NCI-H510A treated with DMSO at 0.1 percent for 48 hours (cell line): ENCODE data around the gene NCOA5.
A peak's percentile ranks its signal among the peaks of the same experiment; 100 is the strongest.

Experiments used
- DNase-seq: peaks from one replicate; lab custom pipeline; 2025; lab: John Stamatoyannopoulos, UW

NCOA5 gene

GRCh38 chr20:46089417-46090388, at the start of gene NCOA5:
TSS of gene NCOA5 (minus strand) at chr20:46089962. CDS start at chr20:46079424, 10,538 bp downstream.
- DNase-seq = peak; percentile 90

- DNase-seq = no peak
Measured at GRCh38 chr20:46139266-46139889, 49.6 kb upstream of the NCOA5 start.

DNA sequence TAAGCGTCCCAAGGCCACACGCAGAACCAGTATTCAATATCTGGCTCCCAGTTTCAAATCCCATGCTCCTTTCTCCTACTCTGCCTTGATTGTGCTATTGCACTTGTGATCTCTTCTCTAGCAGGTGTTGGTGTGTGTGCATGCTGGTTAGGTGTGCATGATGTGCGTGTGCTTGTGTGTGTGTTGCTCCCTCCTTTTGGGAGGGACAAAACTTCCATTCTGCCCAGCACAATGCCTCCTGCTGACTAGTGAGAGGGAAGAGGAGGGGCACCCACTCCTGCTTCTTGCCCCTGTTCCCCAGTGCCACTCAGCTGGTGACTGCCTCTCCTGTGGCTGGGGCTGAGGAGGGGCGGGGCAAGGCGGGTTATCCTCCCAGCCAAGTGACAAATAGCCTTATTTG, 48.1 kb upstream of the NCOA5 start:
- no peak for DNase-seq

DNA sequence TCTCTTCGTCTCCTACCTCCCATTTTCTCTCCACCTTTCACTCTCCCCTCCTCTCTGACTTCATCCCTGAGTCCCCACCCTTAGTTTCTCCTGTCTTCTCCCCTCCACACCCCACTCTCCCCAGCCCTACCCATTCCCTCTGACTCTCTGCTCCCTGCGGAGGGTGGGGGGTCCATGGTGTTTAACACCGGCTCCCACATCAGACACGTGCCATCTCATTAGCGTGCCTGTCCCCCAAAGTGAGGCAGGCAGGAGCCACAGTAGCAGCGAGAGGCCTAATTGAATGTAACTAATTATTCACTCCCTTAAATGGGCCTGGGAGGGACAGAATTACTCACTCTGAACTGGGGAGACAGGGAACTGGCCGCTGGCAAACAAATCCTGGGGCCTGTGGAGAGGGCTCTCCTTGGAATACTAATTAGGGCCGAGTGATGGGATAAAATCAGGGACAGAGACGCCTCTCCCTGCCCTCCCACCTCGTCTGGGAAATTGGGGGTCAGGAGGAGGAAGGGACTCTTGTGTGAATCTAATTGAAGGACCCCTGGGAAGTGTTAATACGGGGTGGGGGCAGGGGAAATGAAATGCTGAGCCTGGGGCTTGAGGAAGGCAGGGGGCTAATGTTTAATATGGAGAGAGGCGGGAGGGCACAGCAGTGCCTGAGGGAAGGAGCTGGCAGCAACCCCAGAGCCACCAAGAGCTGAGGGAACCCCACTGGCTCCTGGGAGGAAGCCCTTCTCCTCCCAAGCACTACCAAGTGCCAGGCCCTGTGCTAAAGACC, 46.3 kb upstream of the NCOA5 start:
- DNase-seq = no peak

- no peak for DNase-seq
Measured at GRCh38 chr20:46134716-46135115, 45.0 kb upstream of the NCOA5 start.

GRCh38 chr20:46133886-46134654, 44.3 kb upstream of the NCOA5 start:
- no peak for DNase-seq

GRCh38 chr20:46132705-46133120, 43.0 kb upstream of the NCOA5 start:
- DNase-seq = peak; percentile 74

DNA sequence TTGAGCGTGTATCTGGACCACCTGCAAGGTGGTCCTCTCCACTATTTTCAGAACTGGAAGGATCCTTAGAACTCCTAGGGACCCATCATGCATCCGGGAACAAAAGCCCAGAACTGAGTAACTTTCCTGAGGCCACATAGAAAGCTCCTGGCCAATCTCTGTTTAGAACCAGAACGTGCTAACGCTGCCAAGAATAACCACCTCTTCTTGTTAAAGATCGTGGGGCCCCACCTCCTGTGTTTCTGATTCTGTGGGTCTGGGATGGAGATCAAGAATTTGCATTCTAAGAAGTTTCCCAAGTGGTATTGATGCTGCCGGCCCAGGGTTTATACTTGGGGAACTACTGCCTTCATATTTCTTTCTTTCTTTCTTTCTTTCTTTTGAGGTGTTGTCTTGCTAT, 41.6 kb upstream of the NCOA5 start:
- no peak for DNase-seq

- DNase-seq = peak; percentile 81
Measured at GRCh38 chr20:46130534-46130933, 40.8 kb upstream of the NCOA5 start.

GRCh38 chr20:46129955-46130481, 40.3 kb upstream of the NCOA5 start:
- DNase-seq = peak; percentile 74

DNA sequence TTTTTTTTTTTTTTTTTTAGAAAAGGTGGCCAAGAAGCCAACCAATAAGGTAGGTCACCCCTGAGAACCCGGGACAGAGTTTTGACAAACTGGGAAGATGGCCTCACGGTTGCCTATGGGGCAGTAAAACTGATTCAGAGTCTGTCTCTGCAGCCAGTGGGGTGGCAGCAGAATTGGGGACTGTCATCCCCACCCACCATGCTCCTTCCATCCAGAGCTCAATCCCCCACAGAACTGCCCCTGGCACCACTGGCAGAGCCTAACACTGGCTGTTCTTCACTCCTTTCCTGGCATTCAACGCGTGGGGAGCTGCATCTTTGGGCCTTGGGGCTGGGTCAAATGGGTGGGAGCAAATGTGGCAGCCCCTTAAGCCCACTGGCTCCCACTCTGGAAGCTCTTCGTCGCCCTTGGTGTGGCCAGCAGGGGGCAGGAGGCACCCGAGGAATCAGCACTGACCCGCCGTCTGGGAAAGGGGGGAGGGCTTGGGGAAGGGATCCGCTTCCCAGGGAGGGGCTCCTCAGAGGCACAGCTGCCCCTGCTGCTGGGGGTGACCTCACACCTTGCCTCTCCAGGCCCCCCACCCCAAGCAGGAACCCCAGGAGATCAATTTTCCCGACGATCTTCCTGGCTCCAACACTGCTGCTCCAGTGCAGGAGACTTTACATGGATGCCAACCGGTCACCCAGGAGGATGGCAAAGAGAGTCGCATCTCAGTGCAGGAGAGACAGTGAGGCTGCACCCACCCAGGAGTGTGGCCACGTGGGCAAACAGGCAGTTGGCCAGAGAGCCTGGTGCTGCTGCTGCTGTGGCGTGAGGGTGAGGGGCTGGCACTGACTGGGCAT, 38.8 kb upstream of the NCOA5 start:
- peak; percentile 20 for DNase-seq

DNA sequence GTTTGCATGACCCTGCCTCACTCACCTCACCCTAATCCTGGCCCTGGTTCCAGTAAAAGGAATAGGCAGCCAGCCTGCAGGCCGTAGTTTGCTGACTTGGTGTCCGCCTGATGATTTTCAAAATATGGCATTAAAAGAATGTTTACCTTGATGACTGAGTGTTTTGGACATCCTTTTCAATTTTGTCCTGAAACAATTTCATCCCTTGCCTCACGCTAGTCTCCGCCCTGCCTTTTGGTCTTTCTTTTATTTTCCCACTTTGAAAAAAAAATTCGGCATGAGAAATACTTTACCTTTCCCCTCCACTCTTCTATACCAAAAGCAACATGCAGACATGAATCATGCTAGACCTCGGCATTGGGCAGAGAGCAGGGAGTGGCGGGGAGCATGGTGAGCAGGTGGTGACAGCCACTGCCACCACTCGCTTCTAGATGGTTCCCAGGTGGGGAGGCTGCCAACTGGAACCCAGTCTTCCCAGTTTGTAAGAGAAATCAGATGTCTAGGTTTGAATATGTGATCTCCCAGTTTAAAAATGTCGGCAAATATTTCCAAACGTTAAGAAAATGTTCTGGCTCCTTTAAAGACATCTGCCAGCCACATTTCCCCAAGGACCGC, 37.7 kb upstream of the NCOA5 start:
- DNase-seq = no peak

DNA sequence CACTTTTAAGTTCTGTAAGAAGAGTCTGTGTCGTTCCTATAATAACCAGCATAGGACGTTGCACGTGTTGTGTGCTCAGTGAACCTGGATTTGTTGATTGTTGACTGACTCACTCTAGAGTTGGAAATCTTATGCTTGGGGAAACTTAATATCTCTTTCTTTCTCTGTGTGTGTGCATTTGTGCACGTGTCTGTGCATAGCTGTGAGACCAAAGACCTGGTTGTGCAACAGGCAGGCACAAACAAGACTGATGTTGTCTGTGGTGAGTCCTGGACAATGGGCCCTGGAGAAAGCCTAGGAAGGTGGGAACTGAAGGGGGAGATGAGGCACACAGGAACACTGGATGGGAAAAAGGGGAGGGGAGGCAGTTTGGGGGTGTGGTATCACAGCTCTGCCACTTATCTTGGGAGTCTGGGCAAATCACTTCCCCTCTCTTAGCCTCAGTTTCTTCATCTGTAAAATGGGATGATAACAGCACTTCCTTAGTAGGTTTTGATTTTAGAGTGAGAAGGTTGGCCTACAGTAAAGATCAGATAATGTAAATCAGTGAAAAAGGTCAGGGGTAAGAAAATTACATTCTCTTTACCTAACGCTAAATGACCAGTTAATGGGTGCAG, 36.8 kb upstream of the NCOA5 start:
- DNase-seq = no peak

- no peak for DNase-seq
Measured at GRCh38 chr20:46123482-46124245, 33.9 kb upstream of the NCOA5 start.

DNA sequence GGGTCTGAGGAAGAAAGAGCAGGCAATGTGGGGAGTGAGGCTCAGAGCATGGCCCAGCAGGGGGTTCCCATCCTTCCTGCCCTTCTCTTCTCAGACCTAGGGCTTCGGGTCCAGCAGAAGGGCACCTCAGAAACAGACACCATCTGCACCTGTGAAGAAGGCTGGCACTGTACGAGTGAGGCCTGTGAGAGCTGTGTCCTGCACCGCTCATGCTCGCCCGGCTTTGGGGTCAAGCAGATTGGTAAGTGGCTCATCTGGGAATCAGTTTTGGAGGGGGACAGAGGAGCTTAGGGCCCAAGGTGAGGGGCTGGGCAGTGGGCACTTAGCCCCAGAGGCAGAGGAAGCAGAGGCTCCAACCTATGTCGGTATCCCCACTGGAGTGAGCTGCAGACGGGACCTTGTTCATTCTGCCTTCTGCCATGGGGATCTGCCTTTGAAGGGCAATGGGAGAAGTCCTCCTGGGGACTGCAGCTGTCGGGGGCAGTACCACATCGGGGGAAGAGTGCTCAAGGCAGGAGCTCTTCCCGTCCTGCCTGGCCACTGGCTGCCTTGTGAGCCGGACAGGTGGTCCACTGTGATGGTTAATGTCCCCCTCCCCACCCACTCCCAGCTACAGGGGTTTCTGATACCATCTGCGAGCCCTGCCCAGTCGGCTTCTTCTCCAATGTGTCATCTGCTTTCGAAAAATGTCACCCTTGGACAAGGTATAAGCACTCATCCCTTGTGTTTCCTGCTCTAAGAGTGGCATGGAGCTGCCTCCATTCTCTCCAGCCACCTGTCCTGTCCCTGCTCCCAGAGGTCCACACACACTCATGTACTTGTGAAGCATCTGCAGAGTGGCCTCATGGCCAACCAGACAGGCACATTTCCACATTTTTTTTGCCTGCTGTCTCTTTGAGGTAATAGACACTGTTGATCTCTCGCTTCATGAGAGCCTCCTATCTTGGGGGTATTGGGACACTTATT, 33.0 kb upstream of the NCOA5 start:
- no peak for DNase-seq

DNA sequence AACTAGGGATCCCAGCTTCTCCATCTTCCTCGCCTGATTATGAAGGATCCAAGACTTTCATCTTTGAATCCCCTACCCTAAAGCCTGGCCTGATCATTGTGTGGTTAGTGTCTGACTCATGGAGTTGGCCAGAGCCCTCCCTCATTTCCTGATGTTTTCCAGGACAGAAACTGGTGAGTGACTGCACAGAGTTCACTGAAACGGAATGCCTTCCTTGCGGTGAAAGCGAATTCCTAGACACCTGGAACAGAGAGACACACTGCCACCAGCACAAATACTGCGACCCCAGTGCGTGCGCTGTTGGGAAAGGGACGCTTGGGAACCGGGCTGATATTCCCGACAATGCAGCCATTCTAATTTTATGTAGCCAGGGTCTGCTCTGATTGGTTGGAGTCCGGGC, 32.3 kb upstream of the NCOA5 start:
- no peak for DNase-seq

- no peak for DNase-seq
Measured at GRCh38 chr20:46121184-46121930, 31.6 kb upstream of the NCOA5 start.
